Activated T-helper 1 cell treated with anti-CD3 and anti-CD28 coated beads, Interleukin-12 subunit alpha, Interleukin-12 subunit beta, Interleukin-2, Interleukin-4 antibody, amounts not matched to agents 30 ng/mL and 10 ng/mL and 1 ng/mL, durations not matched to agents 14 hours and 24 hours and 36 hours (primary cell): Measurements from ENCODE around the gene TSPAN1. TPM values are rescaled to one million over a fixed set of nuclear protein-coding genes. Genes with fewer than 3 reads are reported as not detected.
A peak's percentile ranks its signal among the peaks of the same experiment; 100 is the strongest.
"Not testable (repeated sequence)": the region's sequence is repeated elsewhere in the genome, so short reads cannot be mapped to it uniquely, and the experiment has no call there.

ENCODE experiments used
- DNase-seq: peaks from one replicate; pipeline ENCODE4 v3.0.0; 2021; ENCODE audit warnings: low spot score
- H3K27ac Mint-ChIP-seq: one replicate; pipeline ENCODE4 v1.8.0; 2021; ENCODE audit warnings: mild to moderate bottlenecking, mixed read lengths
- H3K27me3 Mint-ChIP-seq: one replicate; pipeline ENCODE4 v1.8.0; 2022; ENCODE audit warnings: mild to moderate bottlenecking, moderate library complexity, mixed read lengths; ENCODE audit not compliant: insufficient read depth
- H3K36me3 Mint-ChIP-seq: one replicate; pipeline ENCODE4 v1.8.0; 2021; ENCODE audit warnings: low read depth, mixed read lengths
- H3K4me1 Mint-ChIP-seq: one replicate; pipeline ENCODE4 v1.8.0; 2021; ENCODE audit warnings: low read depth, mixed read lengths
- H3K4me3 Mint-ChIP-seq: one replicate; pipeline ENCODE4 v1.8.0; 2021; ENCODE audit warnings: mild to moderate bottlenecking, moderate library complexity, mixed read lengths
- H3K9me3 Mint-ChIP-seq: one replicate; pipeline ENCODE4 v1.8.0; 2021; ENCODE audit warnings: mixed read lengths
- intact Hi-C: fragments of 100-400 bp; cut with micrococcal nuclease; formaldehyde crosslinking; loops from one replicate; pipeline ENCODE4 v1.15.1; 2024
- total RNA-seq: library from RNA; stranded (reverse); gene quantifications from 2 replicates; pipeline ENCODE4 v1.2.3, GENCODE V29; 2022

The TSPAN1 gene
- total RNA-seq, 1 donor from 2014 or later: not detected

GRCh38 chr1:46219551-46220520 lies 44.9 kb downstream of the TSPAN1 start:
- H3K27me3 Mint-ChIP-seq: peaks cover 4% of the 10 kb centered on the region
- DNase-seq: no peak
- intact Hi-C loops: no loop called here
- no peaks in the 10 kb centered on the region for H3K9me3 Mint-ChIP-seq
- no peaks in the 10 kb centered on the region for H3K4me1 Mint-ChIP-seq
- no peak overlapping the region for H3K4me3 Mint-ChIP-seq
- H3K36me3 Mint-ChIP-seq: no peaks in the 10 kb centered on the region
- H3K27ac Mint-ChIP-seq: no peak overlapping the region

- Mint-ChIP-seq H3K36me3 (no peaks in the 10 kb centered on the region), H3K27me3 (peaks cover 4% of the 10 kb centered on the region), H3K4me1 (no peaks in the 10 kb centered on the region), H3K9me3 (no peaks in the 10 kb centered on the region), H3K27ac (no peak overlapping the region), H3K4me3 (no peak overlapping the region)
- intact Hi-C loops: no loop called here
- no peak for DNase-seq
Observed at GRCh38 chr1:46220808-46221207, 45.9 kb downstream of the TSPAN1 start.

DNA sequence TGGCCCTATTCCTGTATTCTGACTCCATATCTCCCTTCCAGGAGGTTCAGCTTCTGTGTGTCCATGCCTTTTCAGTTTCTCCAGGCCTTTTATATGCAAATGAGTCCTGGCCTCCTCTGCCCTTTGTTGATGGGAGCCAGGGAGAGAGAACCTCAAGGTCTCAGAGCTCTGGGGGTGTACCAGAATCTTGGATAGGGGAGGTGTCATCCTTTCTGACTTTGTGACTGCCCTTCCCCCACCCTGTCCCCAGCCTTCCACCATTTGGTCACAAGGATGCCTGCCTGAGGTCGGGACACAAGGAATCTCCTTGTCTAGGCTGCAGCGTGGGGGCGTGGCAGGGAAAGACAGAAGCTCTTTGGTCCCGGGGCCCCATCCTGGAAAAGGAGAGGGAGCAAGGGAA lies 46.9 kb downstream of the TSPAN1 start:
- H3K27ac Mint-ChIP-seq: no peak overlapping the region
- no peaks in the 10 kb centered on the region for H3K4me1 Mint-ChIP-seq
- H3K36me3 Mint-ChIP-seq: no peaks in the 10 kb centered on the region
- no peak overlapping the region for H3K4me3 Mint-ChIP-seq
- no peak for DNase-seq
- H3K9me3 Mint-ChIP-seq: no peaks in the 10 kb centered on the region
- intact Hi-C loops: no loop called here
- H3K27me3 Mint-ChIP-seq: peaks cover 4% of the 10 kb centered on the region

GRCh38 chr1:46223055-46223454 lies 48.2 kb downstream of the TSPAN1 start:
- H3K4me1 Mint-ChIP-seq, H3K27ac Mint-ChIP-seq, H3K9me3 Mint-ChIP-seq, H3K27me3 Mint-ChIP-seq, H3K36me3 Mint-ChIP-seq, DNase-seq, H3K4me3 Mint-ChIP-seq: not testable (repeated sequence)
- intact Hi-C loops: loop anchor here (1.0 kb wide), 3 partner anchors 25 to 186 kb away; partner anchors contain the start of gene POMGNT1

GRCh38 chr1:46223472-46223943 lies 48.6 kb downstream of the TSPAN1 start:
- H3K27me3 Mint-ChIP-seq: peaks cover 3% of the 10 kb centered on the region
- H3K9me3 Mint-ChIP-seq: no peaks in the 10 kb centered on the region
- intact Hi-C loops: loop anchor here (1.0 kb wide), 3 partner anchors 25 to 186 kb away; partner anchors contain the start of gene POMGNT1
- no peak overlapping the region for H3K27ac Mint-ChIP-seq
- no peaks in the 10 kb centered on the region for H3K4me1 Mint-ChIP-seq
- H3K4me3 Mint-ChIP-seq: no peak overlapping the region
- H3K36me3 Mint-ChIP-seq: no peaks in the 10 kb centered on the region
- peak; percentile 34 for DNase-seq

GRCh38 chr1:46224966-46225365 lies 50.1 kb downstream of the TSPAN1 start:
- Mint-ChIP-seq H3K4me3 (no peak overlapping the region), H3K4me1 (no peaks in the 10 kb centered on the region), H3K9me3 (no peaks in the 10 kb centered on the region), H3K27me3 (peaks cover 3% of the 10 kb centered on the region), H3K27ac (no peak overlapping the region), H3K36me3 (no peaks in the 10 kb centered on the region)
- intact Hi-C loops: no loop called here
- no peak for DNase-seq

DNA sequence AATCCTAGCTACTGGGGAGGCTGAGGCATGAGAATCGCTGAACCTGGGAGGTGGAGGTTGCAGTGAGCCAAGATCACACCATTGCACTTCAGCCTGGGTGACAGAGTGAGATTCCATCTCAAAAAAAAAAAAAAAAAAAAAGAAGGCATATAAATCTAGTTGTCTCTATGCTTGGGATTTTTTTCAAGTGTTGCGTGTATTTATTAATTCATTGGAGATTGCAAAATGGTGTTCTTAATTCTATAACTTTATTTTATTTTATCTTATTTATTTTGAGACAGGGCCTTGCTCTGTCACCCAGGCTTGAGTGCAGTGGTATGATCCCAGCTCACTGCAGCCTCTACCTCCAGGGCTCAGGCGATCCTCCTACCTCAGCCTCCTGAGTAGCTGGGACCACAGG lies 56.3 kb downstream of the TSPAN1 start:
- intact Hi-C loops, H3K4me3 Mint-ChIP-seq, H3K4me1 Mint-ChIP-seq, H3K27me3 Mint-ChIP-seq, DNase-seq, H3K36me3 Mint-ChIP-seq, H3K27ac Mint-ChIP-seq, H3K9me3 Mint-ChIP-seq: not testable (repeated sequence)

Other genes with a start within 250 kb of the TSPAN1 start
- gene PIK3R3, start 42.5 kb upstream of the TSPAN1 start, total RNA-seq: 3.6 TPM in 2 replicates
- not detected in 2 replicates for gene P3R3URF, start 1.4 kb downstream of the TSPAN1 start, total RNA-seq
- gene POMGNT1, start 23.3 kb downstream of the TSPAN1 start, total RNA-seq: 80.8 and 85.7 TPM in 2 replicates
- 0.15 TPM in 1 of 2 replicates, not detected in the other for gene LURAP1, start 28.2 kb downstream of the TSPAN1 start, total RNA-seq
- 49.7 and 50.2 TPM in 2 replicates for gene RAD54L, start 72.7 kb downstream of the TSPAN1 start, total RNA-seq
- 62.1 and 62.6 TPM in 2 replicates for gene LRRC41, start 128.5 kb downstream of the TSPAN1 start, total RNA-seq
- 258 and 268 TPM in 2 replicates for gene UQCRH, start 128.6 kb downstream of the TSPAN1 start, total RNA-seq
- 37.6 and 39.6 TPM in 2 replicates for gene NSUN4, start 165.7 kb downstream of the TSPAN1 start, total RNA-seq
- 4.4 and 5.0 TPM in 2 replicates for gene FAAH, start 219.2 kb downstream of the TSPAN1 start, total RNA-seq